ENCODE measurements around the gene TMEM225. TPM values are rescaled to one million over a fixed set of nuclear protein-coding genes. Genes with fewer than 3 reads are reported as not detected.

Gene TMEM225
- polyA plus RNA-seq, 1 of the 3 experiments (the other 2 are of a cell fraction): not detected

- Histone ChIP-seq H3K9me3 (no peaks in the 10 kb centered on the region), H3K4me3 (ENCODE audit: low read depth in 2 of 2, low read length in 1 of 2) (no peak overlapping the region), H3K9ac (no peak overlapping the region), H3K36me3 (replicated peaks in 1 of 2; ENCODE audit: control insufficient read depth in 1 of 2, insufficient read depth in 2 of 2, low read length in 1 of 2) (no peaks in the 10 kb centered on the region), H3F3A (replicated peaks; ENCODE audit: insufficient read depth) (no peaks in the 10 kb centered on the region), H3K4me2 (no peak overlapping the region), H2AFZ (ENCODE audit: low read depth) (no peak overlapping the region), H3K79me2 (ENCODE audit: insufficient read depth) (no peaks in the 10 kb centered on the region), H3K9me2 (no peaks in the 10 kb centered on the region), H3K27ac (ENCODE audit: low read depth in 2 of 2, low read length in 1 of 2) (no peak overlapping the region), H3K4me1 (ENCODE audit: control insufficient read depth in 1 of 2, insufficient read depth in 2 of 2, low read depth in 1 of 2, low read length in 1 of 2) (no peaks in the 10 kb centered on the region), H3K27me3 (ENCODE audit: insufficient read depth) (no peaks in the 10 kb centered on the region; the same call in 1 of the 2 replicates), H4K20me1 (ENCODE audit: insufficient read depth) (no peaks in the 10 kb centered on the region)
- ChIA-PET POLR2A (no interaction called here), CTCF (no interaction called here)
- WGBS (ENCODE audit: low lambda C conversion rate): 0% methylated on average over 1 of the region's 1 CpG
- TF ChIP-seq, protein P1, sequence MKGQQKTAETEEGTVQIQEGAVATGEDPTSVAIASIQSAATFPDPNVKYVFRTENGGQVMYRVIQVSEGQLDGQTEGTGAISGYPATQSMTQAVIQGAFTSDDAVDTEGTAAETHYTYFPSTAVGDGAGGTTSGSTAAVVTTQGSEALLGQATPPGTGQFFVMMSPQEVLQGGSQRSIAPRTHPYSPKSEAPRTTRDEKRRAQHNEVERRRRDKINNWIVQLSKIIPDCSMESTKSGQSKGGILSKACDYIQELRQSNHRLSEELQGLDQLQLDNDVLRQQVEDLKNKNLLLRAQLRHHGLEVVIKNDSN (IDR thresholded peaks at IDR 0.05; ENCODE audit: borderline replicate concordance, low read depth): no peak
- TF ChIP-seq YY1 (IDR thresholded peaks at IDR 0.05; ENCODE audit: low read depth) (no peak), IRF3 (IDR thresholded peaks at IDR 0.05; ENCODE audit: low read depth, low read length) (no peak), RCOR1 (IDR thresholded peaks at IDR 0.05; ENCODE audit: low read length) (no peak), TEAD4 (IDR thresholded peaks at IDR 0.05; ENCODE audit: borderline replicate concordance, insufficient read depth) (no peak), POLR2AphosphoS5 (IDR thresholded peaks at IDR 0.05; ENCODE audit: low read depth, low read length) (no peak), FOSL2 (IDR thresholded peaks at IDR 0.05; ENCODE audit: borderline replicate concordance, low read depth) (no peak), CHD2 (IDR thresholded peaks at IDR 0.05; ENCODE audit: low read length, partially characterized antibody) (no peak), MEF2A (IDR thresholded peaks at IDR 0.05; ENCODE audit: borderline replicate concordance, low read depth) (no peak), RAD21 (IDR thresholded peaks at IDR 0.05; ENCODE audit: low read length) (no peak), TCF12 (IDR thresholded peaks at IDR 0.05) (no peak)
- TF ChIP-seq, protein P2, sequence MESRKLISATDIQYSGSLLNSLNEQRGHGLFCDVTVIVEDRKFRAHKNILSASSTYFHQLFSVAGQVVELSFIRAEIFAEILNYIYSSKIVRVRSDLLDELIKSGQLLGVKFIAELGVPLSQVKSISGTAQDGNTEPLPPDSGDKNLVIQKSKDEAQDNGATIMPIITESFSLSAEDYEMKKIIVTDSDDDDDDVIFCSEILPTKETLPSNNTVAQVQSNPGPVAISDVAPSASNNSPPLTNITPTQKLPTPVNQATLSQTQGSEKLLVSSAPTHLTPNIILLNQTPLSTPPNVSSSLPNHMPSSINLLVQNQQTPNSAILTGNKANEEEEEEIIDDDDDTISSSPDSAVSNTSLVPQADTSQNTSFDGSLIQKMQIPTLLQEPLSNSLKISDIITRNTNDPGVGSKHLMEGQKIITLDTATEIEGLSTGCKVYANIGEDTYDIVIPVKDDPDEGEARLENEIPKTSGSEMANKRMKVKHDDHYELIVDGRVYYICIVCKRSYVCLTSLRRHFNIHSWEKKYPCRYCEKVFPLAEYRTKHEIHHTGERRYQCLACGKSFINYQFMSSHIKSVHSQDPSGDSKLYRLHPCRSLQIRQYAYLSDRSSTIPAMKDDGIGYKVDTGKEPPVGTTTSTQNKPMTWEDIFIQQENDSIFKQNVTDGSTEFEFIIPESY (IDR thresholded peaks at IDR 0.05; ENCODE audit: borderline replicate concordance, low read depth): no peak
- TF ChIP-seq, protein P3, sequence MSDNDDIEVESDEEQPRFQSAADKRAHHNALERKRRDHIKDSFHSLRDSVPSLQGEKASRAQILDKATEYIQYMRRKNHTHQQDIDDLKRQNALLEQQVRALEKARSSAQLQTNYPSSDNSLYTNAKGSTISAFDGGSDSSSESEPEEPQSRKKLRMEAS (IDR thresholded peaks at IDR 0.05; ENCODE audit: low read depth): no peak
- DNase-seq: no peak
These were observed 46.8 kb downstream of the TMEM225 start for GRCh38 chr11:123838659-123839058.

DNA sequence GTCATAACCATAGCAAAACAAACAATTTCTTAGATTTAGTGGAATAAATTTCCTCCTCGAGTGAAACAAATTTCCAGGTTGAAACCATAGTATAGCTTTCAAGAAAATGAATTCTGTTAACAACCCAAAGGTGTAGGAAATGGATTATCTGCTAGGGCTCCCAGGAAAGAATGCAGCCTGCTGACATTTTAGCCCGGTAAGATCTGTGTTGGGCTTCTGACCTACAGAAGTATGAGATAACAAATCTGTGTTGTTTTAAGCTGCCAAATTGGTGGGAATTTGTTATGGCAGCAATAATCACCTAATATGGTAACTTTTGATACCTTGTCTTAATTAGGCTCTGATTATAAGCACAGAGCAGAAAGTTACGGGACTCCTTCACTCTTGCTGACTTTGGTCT lies 47.3 kb downstream of the TMEM225 start:
- H3K79me2 ChIP-seq (ENCODE audit: insufficient read depth): no peaks in the 10 kb centered on the region
- no peak overlapping the region for H3K4me2 ChIP-seq
- no peak overlapping the region for H3K9ac ChIP-seq
- H3K4me1 ChIP-seq (ENCODE audit: control insufficient read depth in 1 of 2, insufficient read depth in 2 of 2, low read depth in 1 of 2, low read length in 1 of 2): no peaks in the 10 kb centered on the region
- H3K4me3 ChIP-seq (ENCODE audit: low read depth in 2 of 2, low read length in 1 of 2): no peak overlapping the region
- H2AFZ ChIP-seq (ENCODE audit: low read depth): no peak overlapping the region
- no peaks in the 10 kb centered on the region for H4K20me1 ChIP-seq (ENCODE audit: insufficient read depth)
- CTCF ChIA-PET: interaction anchor here (1.1 kb wide), 1 partner anchor 9 kb away, joined by 4 read pairs; no protein-coding TSS in a partner anchor
- no peak for DNase-seq
- 8% methylated on average over 3 of the region's 3 CpGs for WGBS (ENCODE audit: low lambda C conversion rate)
- H3K27ac ChIP-seq (ENCODE audit: low read depth in 2 of 2, low read length in 1 of 2): no peak overlapping the region
- no peaks in the 10 kb centered on the region for H3K9me3 ChIP-seq
- POLR2A ChIA-PET: no interaction called here
- H3F3A ChIP-seq (replicated peaks; ENCODE audit: insufficient read depth): no peaks in the 10 kb centered on the region
- H3K27me3 ChIP-seq (ENCODE audit: insufficient read depth): no peaks in the 10 kb centered on the region; the same call in 1 of the 2 replicates
- no peaks in the 10 kb centered on the region for H3K9me2 ChIP-seq
- no peaks in the 10 kb centered on the region for H3K36me3 ChIP-seq (replicated peaks in 1 of 2; ENCODE audit: control insufficient read depth in 1 of 2, insufficient read depth in 2 of 2, low read length in 1 of 2)
- TF ChIP-seq TEAD4 (IDR thresholded peaks at IDR 0.05; ENCODE audit: borderline replicate concordance, insufficient read depth) (no peak), PBX3 (IDR thresholded peaks at IDR 0.05) (no peak), CHD2 (IDR thresholded peaks at IDR 0.05; ENCODE audit: low read length, partially characterized antibody) (no peak), FOXJ3 (CRISPR knock-in tag; IDR thresholded peaks at IDR 0.05) (no peak), EP300 (IDR thresholded peaks at IDR 0.05; ENCODE audit: borderline replicate concordance in 1 of 2, low read depth in 1 of 2, low read length in 1 of 2) (no peak)
- TF ChIP-seq, protein P3 (IDR thresholded peaks at IDR 0.05; ENCODE audit: low read depth): no peak
- TF ChIP-seq, protein P4, sequence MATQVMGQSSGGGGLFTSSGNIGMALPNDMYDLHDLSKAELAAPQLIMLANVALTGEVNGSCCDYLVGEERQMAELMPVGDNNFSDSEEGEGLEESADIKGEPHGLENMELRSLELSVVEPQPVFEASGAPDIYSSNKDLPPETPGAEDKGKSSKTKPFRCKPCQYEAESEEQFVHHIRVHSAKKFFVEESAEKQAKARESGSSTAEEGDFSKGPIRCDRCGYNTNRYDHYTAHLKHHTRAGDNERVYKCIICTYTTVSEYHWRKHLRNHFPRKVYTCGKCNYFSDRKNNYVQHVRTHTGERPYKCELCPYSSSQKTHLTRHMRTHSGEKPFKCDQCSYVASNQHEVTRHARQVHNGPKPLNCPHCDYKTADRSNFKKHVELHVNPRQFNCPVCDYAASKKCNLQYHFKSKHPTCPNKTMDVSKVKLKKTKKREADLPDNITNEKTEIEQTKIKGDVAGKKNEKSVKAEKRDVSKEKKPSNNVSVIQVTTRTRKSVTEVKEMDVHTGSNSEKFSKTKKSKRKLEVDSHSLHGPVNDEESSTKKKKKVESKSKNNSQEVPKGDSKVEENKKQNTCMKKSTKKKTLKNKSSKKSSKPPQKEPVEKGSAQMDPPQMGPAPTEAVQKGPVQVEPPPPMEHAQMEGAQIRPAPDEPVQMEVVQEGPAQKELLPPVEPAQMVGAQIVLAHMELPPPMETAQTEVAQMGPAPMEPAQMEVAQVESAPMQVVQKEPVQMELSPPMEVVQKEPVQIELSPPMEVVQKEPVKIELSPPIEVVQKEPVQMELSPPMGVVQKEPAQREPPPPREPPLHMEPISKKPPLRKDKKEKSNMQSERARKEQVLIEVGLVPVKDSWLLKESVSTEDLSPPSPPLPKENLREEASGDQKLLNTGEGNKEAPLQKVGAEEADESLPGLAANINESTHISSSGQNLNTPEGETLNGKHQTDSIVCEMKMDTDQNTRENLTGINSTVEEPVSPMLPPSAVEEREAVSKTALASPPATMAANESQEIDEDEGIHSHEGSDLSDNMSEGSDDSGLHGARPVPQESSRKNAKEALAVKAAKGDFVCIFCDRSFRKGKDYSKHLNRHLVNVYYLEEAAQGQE (IDR thresholded peaks at IDR 0.05; ENCODE audit: low read depth, low read length): no peak
- TF ChIP-seq, protein P1 (IDR thresholded peaks at IDR 0.05; ENCODE audit: borderline replicate concordance, low read depth): no peak
